ENCODE data around the gene OLR1.

Gene OLR1

GRCh38 chr12:10110256-10110844 is 61.6 kb downstream of the OLR1 start:
- TF ChIP-seq CTCF (IDR thresholded peaks at IDR 0.05), result no peak
